ENCODE data around the gene CFDP1. TPM values are rescaled to one million over a fixed set of nuclear protein-coding genes. Genes with fewer than 3 reads are reported as not detected.

Gene CFDP1
- total RNA-seq, 1 donor: 41.3 TPM

DNA sequence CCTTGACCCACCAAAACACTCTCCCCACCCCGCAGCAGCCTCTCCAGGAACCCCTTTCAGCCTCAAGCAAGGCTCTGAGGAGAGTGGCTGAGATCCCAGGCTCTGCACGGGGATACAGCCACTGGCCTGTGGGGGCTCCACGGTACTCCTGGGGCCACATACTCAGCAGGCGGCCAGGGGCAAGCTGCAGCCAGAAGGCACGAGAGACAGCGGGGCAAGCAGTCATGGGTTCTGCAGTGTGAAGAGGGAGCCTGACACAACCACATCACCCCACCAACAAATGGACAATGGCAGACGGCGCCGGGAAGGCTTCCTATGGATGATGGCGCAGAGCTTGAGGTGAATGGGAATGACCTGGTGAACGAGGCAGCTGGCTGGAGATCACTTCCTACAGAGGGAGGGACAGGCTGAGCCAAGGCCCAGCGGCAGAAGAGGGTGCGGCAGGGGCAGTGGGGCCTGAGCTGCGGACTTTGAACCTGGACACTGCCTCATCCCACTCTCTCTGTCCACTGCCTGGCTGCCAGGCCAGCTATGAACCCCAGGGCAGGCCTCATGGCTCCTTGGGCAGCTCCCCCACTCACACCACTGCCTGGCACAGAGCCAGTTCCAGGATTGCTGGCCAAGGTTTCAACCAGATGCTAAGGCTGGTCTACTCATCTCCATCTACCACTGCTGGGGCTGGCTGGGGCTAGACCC is 171.1 kb downstream of the CFDP1 start:
- Histone ChIP-seq H3K4me2 (ENCODE audit: insufficient read depth, low read length) (no peak overlapping the region), H3K36me3 (ENCODE audit: insufficient read depth, low read length) (peaks cover 8% of the 10 kb centered on the region), H3K4me1 (ENCODE audit: insufficient read depth, low read length) (peaks cover 41% of the 10 kb centered on the region), H3K79me2 (ENCODE audit: insufficient read depth, low read length) (peaks cover 91% of the 10 kb centered on the region), H3K4me3 (ENCODE audit: insufficient read depth, low read length) (no peak overlapping the region), H3K9me3 (ENCODE audit: low read depth, low read length) (no peaks in the 10 kb centered on the region), H3K27ac (ENCODE audit: low read depth, low read length) (peak overlapping the region; percentile 1), H3K27me3 (ENCODE audit: insufficient read depth, low read length) (no peaks in the 10 kb centered on the region), H4K20me1 (ENCODE audit: insufficient read depth, low read length) (peaks cover 73% of the 10 kb centered on the region), H2AFZ (ENCODE audit: low read length) (no peak overlapping the region)
- TF ChIP-seq, protein P1, sequence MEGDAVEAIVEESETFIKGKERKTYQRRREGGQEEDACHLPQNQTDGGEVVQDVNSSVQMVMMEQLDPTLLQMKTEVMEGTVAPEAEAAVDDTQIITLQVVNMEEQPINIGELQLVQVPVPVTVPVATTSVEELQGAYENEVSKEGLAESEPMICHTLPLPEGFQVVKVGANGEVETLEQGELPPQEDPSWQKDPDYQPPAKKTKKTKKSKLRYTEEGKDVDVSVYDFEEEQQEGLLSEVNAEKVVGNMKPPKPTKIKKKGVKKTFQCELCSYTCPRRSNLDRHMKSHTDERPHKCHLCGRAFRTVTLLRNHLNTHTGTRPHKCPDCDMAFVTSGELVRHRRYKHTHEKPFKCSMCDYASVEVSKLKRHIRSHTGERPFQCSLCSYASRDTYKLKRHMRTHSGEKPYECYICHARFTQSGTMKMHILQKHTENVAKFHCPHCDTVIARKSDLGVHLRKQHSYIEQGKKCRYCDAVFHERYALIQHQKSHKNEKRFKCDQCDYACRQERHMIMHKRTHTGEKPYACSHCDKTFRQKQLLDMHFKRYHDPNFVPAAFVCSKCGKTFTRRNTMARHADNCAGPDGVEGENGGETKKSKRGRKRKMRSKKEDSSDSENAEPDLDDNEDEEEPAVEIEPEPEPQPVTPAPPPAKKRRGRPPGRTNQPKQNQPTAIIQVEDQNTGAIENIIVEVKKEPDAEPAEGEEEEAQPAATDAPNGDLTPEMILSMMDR (IDR thresholded peaks at IDR 0.05; ENCODE audit: extremely low read depth, low read depth, low read length): no peak
- DNase-seq (ENCODE audit: insufficient read length, low spot score, missing footprints): peak; percentile 83

- H3K27me3 ChIP-seq (ENCODE audit: insufficient read depth, low read length): no peaks in the 10 kb centered on the region
- no peak overlapping the region for H3K4me3 ChIP-seq (ENCODE audit: insufficient read depth, low read length)
- H4K20me1 ChIP-seq (ENCODE audit: insufficient read depth, low read length): peaks cover 80% of the 10 kb centered on the region
- DNase-seq (ENCODE audit: insufficient read length, low spot score, missing footprints): peak; percentile 71
- H3K4me2 ChIP-seq (ENCODE audit: insufficient read depth, low read length): no peak overlapping the region
- no peaks in the 10 kb centered on the region for H3K9me3 ChIP-seq (ENCODE audit: low read depth, low read length)
- H3K79me2 ChIP-seq (ENCODE audit: insufficient read depth, low read length): peaks cover 97% of the 10 kb centered on the region
- H3K27ac ChIP-seq (ENCODE audit: low read depth, low read length): peak overlapping the region; percentile 1
- peaks cover 47% of the 10 kb centered on the region for H3K4me1 ChIP-seq (ENCODE audit: insufficient read depth, low read length)
- H3K36me3 ChIP-seq (ENCODE audit: insufficient read depth, low read length): peaks cover 8% of the 10 kb centered on the region
- H2AFZ ChIP-seq (ENCODE audit: low read length): no peak overlapping the region
- TF ChIP-seq, protein P1 (IDR thresholded peaks at IDR 0.05; ENCODE audit: extremely low read depth, low read depth, low read length): no peak
Observed at GRCh38 chr16:75261590-75262078, 171.7 kb downstream of the CFDP1 start.

DNA sequence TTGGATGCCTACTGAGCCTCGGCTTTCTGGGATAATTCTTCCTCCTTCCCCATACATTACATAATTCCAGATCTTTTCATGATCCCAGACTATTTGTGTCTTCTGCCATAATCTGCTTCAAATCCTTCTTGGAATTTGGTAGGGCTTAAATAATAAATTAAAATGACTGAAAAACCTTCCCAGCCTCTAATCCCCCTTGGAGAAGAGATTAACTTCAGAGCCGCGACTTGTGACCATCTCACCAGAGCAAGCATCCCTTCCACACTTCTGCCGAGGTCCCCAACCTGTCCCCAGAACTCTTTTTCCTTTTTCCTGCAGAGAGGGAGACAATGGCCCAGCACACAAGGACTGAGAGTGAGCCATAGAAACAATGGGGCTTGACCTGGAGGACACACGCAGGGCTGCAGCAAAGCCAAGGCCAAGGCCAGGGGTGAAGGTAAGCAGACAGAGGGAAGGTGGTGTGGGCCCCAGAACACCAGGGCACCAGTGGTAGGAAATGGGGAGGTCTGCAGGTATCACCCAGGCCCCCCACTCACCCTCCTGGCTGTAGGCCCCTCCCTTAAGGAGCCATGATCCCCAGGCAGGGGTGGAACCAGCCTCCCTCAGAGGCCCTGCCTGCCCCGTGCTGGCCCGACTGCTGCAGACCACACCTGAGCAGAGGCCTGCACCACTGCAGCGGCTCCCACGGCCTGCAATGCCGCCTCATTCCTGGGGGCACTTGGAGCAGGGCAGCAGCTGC is 172.3 kb downstream of the CFDP1 start:
- peaks cover 84% of the 10 kb centered on the region for H4K20me1 ChIP-seq (ENCODE audit: insufficient read depth, low read length)
- no peak overlapping the region for H3K27ac ChIP-seq (ENCODE audit: low read depth, low read length)
- H3K4me3 ChIP-seq (ENCODE audit: insufficient read depth, low read length): no peak overlapping the region
- H3K36me3 ChIP-seq (ENCODE audit: insufficient read depth, low read length): peaks cover 8% of the 10 kb centered on the region
- TF ChIP-seq, protein P1 (IDR thresholded peaks at IDR 0.05; ENCODE audit: extremely low read depth, low read depth, low read length): no peak
- H3K4me2 ChIP-seq (ENCODE audit: insufficient read depth, low read length): no peak overlapping the region
- peak; percentile 73 for DNase-seq (ENCODE audit: insufficient read length, low spot score, missing footprints)
- peaks cover 48% of the 10 kb centered on the region for H3K4me1 ChIP-seq (ENCODE audit: insufficient read depth, low read length)
- H3K27me3 ChIP-seq (ENCODE audit: insufficient read depth, low read length): no peaks in the 10 kb centered on the region
- no peak overlapping the region for H2AFZ ChIP-seq (ENCODE audit: low read length)
- peaks cover 97% of the 10 kb centered on the region for H3K79me2 ChIP-seq (ENCODE audit: insufficient read depth, low read length)
- no peaks in the 10 kb centered on the region for H3K9me3 ChIP-seq (ENCODE audit: low read depth, low read length)

- H3K27ac ChIP-seq (ENCODE audit: low read depth, low read length): no peak overlapping the region
- no peak overlapping the region for H3K4me2 ChIP-seq (ENCODE audit: insufficient read depth, low read length)
- TF ChIP-seq, protein P1 (IDR thresholded peaks at IDR 0.05; ENCODE audit: extremely low read depth, low read depth, low read length): no peak
- H3K79me2 ChIP-seq (ENCODE audit: insufficient read depth, low read length): peaks cover 98% of the 10 kb centered on the region
- no peak overlapping the region for H2AFZ ChIP-seq (ENCODE audit: low read length)
- H4K20me1 ChIP-seq (ENCODE audit: insufficient read depth, low read length): peaks cover 89% of the 10 kb centered on the region
- H3K36me3 ChIP-seq (ENCODE audit: insufficient read depth, low read length): peaks cover 8% of the 10 kb centered on the region
- peak; percentile 53 for DNase-seq (ENCODE audit: insufficient read length, low spot score, missing footprints)
- no peak overlapping the region for H3K4me3 ChIP-seq (ENCODE audit: insufficient read depth, low read length)
- H3K9me3 ChIP-seq (ENCODE audit: low read depth, low read length): no peaks in the 10 kb centered on the region
- H3K4me1 ChIP-seq (ENCODE audit: insufficient read depth, low read length): peaks cover 62% of the 10 kb centered on the region
- no peaks in the 10 kb centered on the region for H3K27me3 ChIP-seq (ENCODE audit: insufficient read depth, low read length)
Observed at GRCh38 chr16:75258807-75259141, 174.5 kb downstream of the CFDP1 start.

Data from osteoblast (primary cell).